WTC11 (cell line): ENCODE data around the gene TBC1D10B. TPM values are rescaled to one million over a fixed set of nuclear protein-coding genes. Genes with fewer than 3 reads are reported as not detected.
A peak's percentile ranks its signal among the peaks of the same experiment; 100 is the strongest.

Experiments used
- ATAC-seq: fragments of 200-7000 bp; cut with Tn5 transposase; 2 replicates; pipeline ENCODE4 v1.10.0; 2021; ENCODE audit warnings: mild to moderate bottlenecking, moderate library complexity
- CTCF ChIA-PET: fragments of 300-600 bp; sonication (Branson Sonifier 250); formaldehyde crosslinking; loops from one replicate; lab custom pipeline; 2021; ENCODE audit warnings: antibody characterized with exemption; lab: Charles Lee
- POLR2A ChIA-PET: fragments of 350-600 bp; sonication (Branson Sonifier 250); formaldehyde crosslinking; loops from one replicate; lab custom pipeline; 2021; ENCODE audit warnings: antibody characterized with exemption; lab: Charles Lee
- DNase-seq: peaks from one replicate; pipeline ENCODE4 v3.0.0; 2021; ENCODE audit warnings: low spot score
- H3K27ac Mint-ChIP-seq: 2 replicates; pipeline ENCODE4 v1.8.0; 2021; ENCODE audit warnings: mixed read lengths
- H3K27me3 Mint-ChIP-seq: 2 replicates; pipeline ENCODE4 v1.8.0; 2021; ENCODE audit warnings: low read depth, mild to moderate bottlenecking, moderate library complexity, mixed read lengths
- H3K36me3 Mint-ChIP-seq: 2 replicates; pipeline ENCODE4 v1.8.0; 2021; ENCODE audit warnings: mixed read lengths
- H3K4me1 Mint-ChIP-seq: 2 replicates; pipeline ENCODE4 v1.8.0; 2022; ENCODE audit warnings: mixed read lengths
- H3K4me3 Mint-ChIP-seq: 2 replicates; pipeline ENCODE4 v1.8.0; 2021; ENCODE audit warnings: mild to moderate bottlenecking, moderate library complexity, mixed read lengths
- H3K9me3 Mint-ChIP-seq: 2 replicates; pipeline ENCODE4 v1.8.0; 2021; ENCODE audit warnings: mixed read lengths
- CREB1 ChIP-seq: sonication (generic); formaldehyde crosslinking; IDR thresholded peaks from 2 replicates; pipeline ENCODE4 v1.8.0; 2023; ENCODE audit warnings: mild to moderate bottlenecking, missing genetic modification reagents
- EMX1 ChIP-seq: fragments of 250-450 bp; sonication (Bioruptor Pico); IDR thresholded peaks from 2 replicates; pipeline ENCODE4 v1.8.0; 2021; ENCODE audit warnings: mild to moderate bottlenecking
- GABPB1 ChIP-seq: sonication (generic); formaldehyde crosslinking; IDR thresholded peaks from 2 replicates; pipeline ENCODE4 v1.8.1; 2023; ENCODE audit warnings: mild to moderate bottlenecking, missing genetic modification reagents
- JUN ChIP-seq: sonication (generic); formaldehyde crosslinking; IDR thresholded peaks from 2 replicates; pipeline ENCODE4 v1.8.0; 2023; ENCODE audit warnings: mild to moderate bottlenecking, missing genetic modification reagents
- MAX ChIP-seq: sonication (generic); formaldehyde crosslinking; IDR thresholded peaks from 2 replicates; pipeline ENCODE4 v1.8.0; 2022; ENCODE audit warnings: mild to moderate bottlenecking, missing genetic modification reagents
- RELA ChIP-seq: sonication (generic); formaldehyde crosslinking; IDR thresholded peaks from 2 replicates; pipeline ENCODE4 v1.8.1; 2022; ENCODE audit warnings: missing genetic modification reagents, mild to moderate bottlenecking, borderline replicate concordance
- TCF7 ChIP-seq: sonication (generic); formaldehyde crosslinking; IDR thresholded peaks from 2 replicates; pipeline ENCODE4 v1.8.0; 2022; ENCODE audit warnings: mild to moderate bottlenecking, low read depth, missing genetic modification reagents, moderate library complexity
- TP53 ChIP-seq: sonication (generic); formaldehyde crosslinking; IDR thresholded peaks from 2 replicates; pipeline ENCODE4 v1.8.1; 2023; ENCODE audit warnings: mild to moderate bottlenecking, missing genetic modification reagents
- ZNF138 ChIP-seq: sonication (generic); formaldehyde crosslinking; conservative IDR thresholded peaks from 2 replicates; pipeline ENCODE4 v1.8.1; 2022; ENCODE audit warnings: mild to moderate bottlenecking, moderate library complexity, missing genetic modification reagents
- ZNF232 ChIP-seq: sonication (generic); formaldehyde crosslinking; IDR thresholded peaks from 2 replicates; pipeline ENCODE4 v1.8.0; 2022; ENCODE audit warnings: mild to moderate bottlenecking, missing genetic modification reagents
- ZNF317 ChIP-seq: sonication (generic); formaldehyde crosslinking; IDR thresholded peaks from 2 replicates; pipeline ENCODE4 v1.8.1; 2023; ENCODE audit warnings: low read depth, mild to moderate bottlenecking, moderate library complexity, missing genetic modification reagents, borderline replicate concordance
- ZSCAN18 ChIP-seq: fragments of 250-450 bp; sonication (Bioruptor Pico); IDR thresholded peaks from 2 replicates; pipeline ENCODE4 v2.1.2; 2022; ENCODE audit warnings: mild to moderate bottlenecking, moderate library complexity
- total RNA-seq: library from RNA; stranded (reverse); gene quantifications from 3 replicates; pipeline ENCODE4 v1.2.3, GENCODE V29; 2021
- TF ChIP-seq, protein P1 (sequence below): fragments of 250-450 bp; sonication (Bioruptor Pico); IDR thresholded peaks from 2 replicates; pipeline ENCODE4 v1.9.0; 2021; ENCODE audit warnings: mild to moderate bottlenecking
- TF ChIP-seq, protein P2 (sequence below): sonication (generic); formaldehyde crosslinking; IDR thresholded peaks from 2 replicates; pipeline ENCODE4 v1.8.0; 2022; ENCODE audit warnings: missing genetic modification reagents
- TF ChIP-seq, protein P3 (sequence below): sonication (generic); formaldehyde crosslinking; IDR thresholded peaks from 2 replicates; pipeline ENCODE4 v1.8.0; 2023; ENCODE audit warnings: missing genetic modification reagents
- TF ChIP-seq, protein P4 (sequence below): fragments of 250-450 bp; sonication (Bioruptor Pico); IDR thresholded peaks from 2 replicates; pipeline ENCODE4 v1.9.0; 2021; ENCODE audit warnings: mild to moderate bottlenecking
- TF ChIP-seq, protein P5 (sequence below): sonication (generic); formaldehyde crosslinking; IDR thresholded peaks from 2 replicates; pipeline ENCODE4 v1.8.1; 2022; ENCODE audit warnings: low read depth, missing genetic modification reagents, borderline replicate concordance

Gene TBC1D10B
- total RNA-seq, 1 experiment from 2014 or later = 40.5 TPM

GRCh38 chr16:30416624-30417528 lies 46.6 kb upstream of the TBC1D10B start:
- no peak for DNase-seq
- no peak for TF ChIP-seq MAX (CRISPR knock-in tag)
- H3K9me3 Mint-ChIP-seq = no peaks in the 10 kb centered on the region
- ATAC-seq = peak; percentile 6; the same call in 1 of the 2 replicates
- H3K27ac Mint-ChIP-seq = no peak overlapping the region; the same call in 1 of the 2 replicates
- peak overlapping the region; percentile 55 for H3K4me3 Mint-ChIP-seq
- no peaks in the 10 kb centered on the region for H3K27me3 Mint-ChIP-seq
- H3K36me3 Mint-ChIP-seq = peaks cover 34% of the 10 kb centered on the region
- ChIA-PET CTCF (interaction anchor here (0.5 to 5.7 kb wide), 21 partner anchors 8 to 325 kb away, joined by 3 to 73 read pairs (median 7); partner anchors contain the start of genes DCTPP1, FBRS, PRR14 and TBX6), POLR2A (interaction anchor here (0.8 to 1.5 kb wide), 8 partner anchors 7 to 351 kb away, joined by 3 to 12 read pairs (median 4); partner anchors contain the start of genes ALDOA, ZNF688 and ZNF771)
- peaks cover 9% of the 10 kb centered on the region for H3K4me1 Mint-ChIP-seq

DNA sequence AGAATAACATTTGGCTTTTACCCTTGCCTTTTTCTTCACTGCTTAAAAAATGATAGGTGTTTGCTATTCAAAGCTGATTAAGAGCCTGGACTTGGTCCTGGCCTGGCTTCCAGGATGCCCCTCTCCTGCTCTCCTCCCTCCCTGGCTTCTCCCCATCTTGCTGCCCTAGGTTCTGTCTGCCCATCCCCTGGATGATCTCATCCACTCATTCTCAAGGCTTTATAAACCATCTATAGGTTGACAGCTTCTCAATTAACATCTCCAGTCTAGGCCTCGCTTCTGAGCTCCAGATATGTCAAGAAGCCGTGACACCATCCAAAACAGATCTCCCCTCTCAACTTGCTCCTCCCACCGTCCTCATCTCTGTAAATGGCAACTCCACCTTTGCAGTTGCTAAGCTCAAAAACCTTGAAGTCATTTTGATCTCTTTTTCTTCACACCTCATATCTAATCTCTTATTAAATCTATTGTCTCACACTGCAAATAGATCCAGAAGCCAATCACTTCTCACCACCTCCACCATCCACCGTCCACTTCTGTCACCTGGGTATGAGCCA lies 45.8 kb upstream of the TBC1D10B start:
- no peak overlapping the region for H3K4me3 Mint-ChIP-seq
- ChIA-PET POLR2A (no interaction called here), CTCF (interaction anchor here (0.6 to 5.7 kb wide), 4 partner anchors 14 to 599 kb away, joined by 3 to 73 read pairs (median 4); partner anchors contain the start of gene DCTPP1)
- no peak overlapping the region for H3K27ac Mint-ChIP-seq
- peaks cover 31% of the 10 kb centered on the region for H3K36me3 Mint-ChIP-seq
- peaks cover 9% of the 10 kb centered on the region for H3K4me1 Mint-ChIP-seq
- no peaks in the 10 kb centered on the region for H3K9me3 Mint-ChIP-seq
- H3K27me3 Mint-ChIP-seq = no peaks in the 10 kb centered on the region
- no peak for ATAC-seq
- TF ChIP-seq, protein P1, sequence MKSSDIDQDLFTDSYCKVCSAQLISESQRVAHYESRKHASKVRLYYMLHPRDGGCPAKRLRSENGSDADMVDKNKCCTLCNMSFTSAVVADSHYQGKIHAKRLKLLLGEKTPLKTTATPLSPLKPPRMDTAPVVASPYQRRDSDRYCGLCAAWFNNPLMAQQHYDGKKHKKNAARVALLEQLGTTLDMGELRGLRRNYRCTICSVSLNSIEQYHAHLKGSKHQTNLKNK (CRISPR knock-in tag) = no peak
- TF ChIP-seq, protein P2, sequence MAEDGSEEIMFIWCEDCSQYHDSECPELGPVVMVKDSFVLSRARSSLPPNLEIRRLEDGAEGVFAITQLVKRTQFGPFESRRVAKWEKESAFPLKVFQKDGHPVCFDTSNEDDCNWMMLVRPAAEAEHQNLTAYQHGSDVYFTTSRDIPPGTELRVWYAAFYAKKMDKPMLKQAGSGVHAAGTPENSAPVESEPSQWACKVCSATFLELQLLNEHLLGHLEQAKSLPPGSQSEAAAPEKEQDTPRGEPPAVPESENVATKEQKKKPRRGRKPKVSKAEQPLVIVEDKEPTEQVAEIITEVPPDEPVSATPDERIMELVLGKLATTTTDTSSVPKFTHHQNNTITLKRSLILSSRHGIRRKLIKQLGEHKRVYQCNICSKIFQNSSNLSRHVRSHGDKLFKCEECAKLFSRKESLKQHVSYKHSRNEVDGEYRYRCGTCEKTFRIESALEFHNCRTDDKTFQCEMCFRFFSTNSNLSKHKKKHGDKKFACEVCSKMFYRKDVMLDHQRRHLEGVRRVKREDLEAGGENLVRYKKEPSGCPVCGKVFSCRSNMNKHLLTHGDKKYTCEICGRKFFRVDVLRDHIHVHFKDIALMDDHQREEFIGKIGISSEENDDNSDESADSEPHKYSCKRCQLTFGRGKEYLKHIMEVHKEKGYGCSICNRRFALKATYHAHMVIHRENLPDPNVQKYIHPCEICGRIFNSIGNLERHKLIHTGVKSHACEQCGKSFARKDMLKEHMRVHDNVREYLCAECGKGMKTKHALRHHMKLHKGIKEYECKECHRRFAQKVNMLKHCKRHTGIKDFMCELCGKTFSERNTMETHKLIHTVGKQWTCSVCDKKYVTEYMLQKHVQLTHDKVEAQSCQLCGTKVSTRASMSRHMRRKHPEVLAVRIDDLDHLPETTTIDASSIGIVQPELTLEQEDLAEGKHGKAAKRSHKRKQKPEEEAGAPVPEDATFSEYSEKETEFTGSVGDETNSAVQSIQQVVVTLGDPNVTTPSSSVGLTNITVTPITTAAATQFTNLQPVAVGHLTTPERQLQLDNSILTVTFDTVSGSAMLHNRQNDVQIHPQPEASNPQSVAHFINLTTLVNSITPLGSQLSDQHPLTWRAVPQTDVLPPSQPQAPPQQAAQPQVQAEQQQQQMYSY = no peak
- TF ChIP-seq ZNF138 (CRISPR knock-in tag) = no peak
- no peak for TF ChIP-seq TCF7 (CRISPR knock-in tag)
- no peak for TF ChIP-seq TP53
- TF ChIP-seq, protein P3, sequence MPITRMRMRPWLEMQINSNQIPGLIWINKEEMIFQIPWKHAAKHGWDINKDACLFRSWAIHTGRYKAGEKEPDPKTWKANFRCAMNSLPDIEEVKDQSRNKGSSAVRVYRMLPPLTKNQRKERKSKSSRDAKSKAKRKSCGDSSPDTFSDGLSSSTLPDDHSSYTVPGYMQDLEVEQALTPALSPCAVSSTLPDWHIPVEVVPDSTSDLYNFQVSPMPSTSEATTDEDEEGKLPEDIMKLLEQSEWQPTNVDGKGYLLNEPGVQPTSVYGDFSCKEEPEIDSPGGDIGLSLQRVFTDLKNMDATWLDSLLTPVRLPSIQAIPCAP = no peak
- no peak for TF ChIP-seq ZNF232 (CRISPR knock-in tag)
- TF ChIP-seq EMX1 (CRISPR knock-in tag) = no peak
- no peak for TF ChIP-seq RELA (CRISPR knock-in tag)
- TF ChIP-seq ZNF317 = no peak
- no peak for TF ChIP-seq MAX (CRISPR knock-in tag)
- no peak for TF ChIP-seq JUN (CRISPR knock-in tag)
- no peak for DNase-seq

- Mint-ChIP-seq H3K27me3 (no peaks in the 10 kb centered on the region), H3K27ac (no peak overlapping the region), H3K4me3 (no peak overlapping the region), H3K36me3 (peaks cover 21% of the 10 kb centered on the region), H3K4me1 (peaks cover 14% of the 10 kb centered on the region), H3K9me3 (no peaks in the 10 kb centered on the region)
- ChIA-PET CTCF (interaction anchor here (0.9 to 1.1 kb wide), 2 partner anchors 16 to 302 kb away, joined by 3 read pairs; partner anchors contain the start of gene DCTPP1), POLR2A (no interaction called here)
- ATAC-seq (no peak), DNase-seq (no peak)
- TF ChIP-seq CREB1 (CRISPR knock-in tag) (no peak), ZSCAN18 (CRISPR knock-in tag) (no peak), GABPB1 (CRISPR knock-in tag) (no peak)
- TF ChIP-seq, protein P4, sequence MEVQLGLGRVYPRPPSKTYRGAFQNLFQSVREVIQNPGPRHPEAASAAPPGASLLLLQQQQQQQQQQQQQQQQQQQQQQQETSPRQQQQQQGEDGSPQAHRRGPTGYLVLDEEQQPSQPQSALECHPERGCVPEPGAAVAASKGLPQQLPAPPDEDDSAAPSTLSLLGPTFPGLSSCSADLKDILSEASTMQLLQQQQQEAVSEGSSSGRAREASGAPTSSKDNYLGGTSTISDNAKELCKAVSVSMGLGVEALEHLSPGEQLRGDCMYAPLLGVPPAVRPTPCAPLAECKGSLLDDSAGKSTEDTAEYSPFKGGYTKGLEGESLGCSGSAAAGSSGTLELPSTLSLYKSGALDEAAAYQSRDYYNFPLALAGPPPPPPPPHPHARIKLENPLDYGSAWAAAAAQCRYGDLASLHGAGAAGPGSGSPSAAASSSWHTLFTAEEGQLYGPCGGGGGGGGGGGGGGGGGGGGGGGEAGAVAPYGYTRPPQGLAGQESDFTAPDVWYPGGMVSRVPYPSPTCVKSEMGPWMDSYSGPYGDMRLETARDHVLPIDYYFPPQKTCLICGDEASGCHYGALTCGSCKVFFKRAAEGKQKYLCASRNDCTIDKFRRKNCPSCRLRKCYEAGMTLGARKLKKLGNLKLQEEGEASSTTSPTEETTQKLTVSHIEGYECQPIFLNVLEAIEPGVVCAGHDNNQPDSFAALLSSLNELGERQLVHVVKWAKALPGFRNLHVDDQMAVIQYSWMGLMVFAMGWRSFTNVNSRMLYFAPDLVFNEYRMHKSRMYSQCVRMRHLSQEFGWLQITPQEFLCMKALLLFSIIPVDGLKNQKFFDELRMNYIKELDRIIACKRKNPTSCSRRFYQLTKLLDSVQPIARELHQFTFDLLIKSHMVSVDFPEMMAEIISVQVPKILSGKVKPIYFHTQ (CRISPR knock-in tag) = no peak
- TF ChIP-seq, protein P3 = no peak
- TF ChIP-seq, protein P5, sequence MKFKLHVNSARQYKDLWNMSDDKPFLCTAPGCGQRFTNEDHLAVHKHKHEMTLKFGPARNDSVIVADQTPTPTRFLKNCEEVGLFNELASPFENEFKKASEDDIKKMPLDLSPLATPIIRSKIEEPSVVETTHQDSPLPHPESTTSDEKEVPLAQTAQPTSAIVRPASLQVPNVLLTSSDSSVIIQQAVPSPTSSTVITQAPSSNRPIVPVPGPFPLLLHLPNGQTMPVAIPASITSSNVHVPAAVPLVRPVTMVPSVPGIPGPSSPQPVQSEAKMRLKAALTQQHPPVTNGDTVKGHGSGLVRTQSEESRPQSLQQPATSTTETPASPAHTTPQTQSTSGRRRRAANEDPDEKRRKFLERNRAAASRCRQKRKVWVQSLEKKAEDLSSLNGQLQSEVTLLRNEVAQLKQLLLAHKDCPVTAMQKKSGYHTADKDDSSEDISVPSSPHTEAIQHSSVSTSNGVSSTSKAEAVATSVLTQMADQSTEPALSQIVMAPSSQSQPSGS (CRISPR knock-in tag) = no peak
Measured at GRCh38 chr16:30414159-30414558, 43.9 kb upstream of the TBC1D10B start.
